GM06990 (cell line): ENCODE data around the gene GXYLT2.

Experiments
- DNase-seq: peaks from one replicate; pipeline ENCODE4 v3.0.0-alpha.2; 2011; ENCODE audit not compliant: insufficient read length; ENCODE audit errors: extremely low read depth
- H3K27me3 ChIP-seq: replicated peaks from 2 replicates; pipeline ENCODE4 v1.6.0; 2011; ENCODE audit warnings: low read length; ENCODE audit not compliant: control insufficient read depth, insufficient read depth
- H3K36me3 ChIP-seq: 2 replicates; pipeline ENCODE4 v1.5.1; 2011; ENCODE audit warnings: low read length; ENCODE audit not compliant: control insufficient read depth, insufficient read depth
- H3K4me3 ChIP-seq: replicated peaks from 2 replicates; pipeline ENCODE4 v1.5.1; 2011; ENCODE audit warnings: low read depth, mild to moderate bottlenecking, control low read depth, low read length
- CTCF ChIP-seq: IDR thresholded peaks from 2 replicates; pipeline ENCODE4 v1.5.1; 2011; ENCODE audit warnings: low read length, control low read depth, mild to moderate bottlenecking, inconsistent platforms; ENCODE audit not compliant: insufficient read depth, poor library complexity, severe bottlenecking

Gene GXYLT2

GRCh38 chr3:72862314-72863090, 25.3 kb upstream of the GXYLT2 start:
- no peaks in the 10 kb centered on the region for H3K36me3 ChIP-seq
- TF ChIP-seq CTCF = no peak

GRCh38 chr3:72872183-72872582, 15.7 kb upstream of the GXYLT2 start:
- TF ChIP-seq CTCF = no peak

More at GRCh38 chr3:72862314-72863090, 25.3 kb upstream of the GXYLT2 start:
- no peak overlapping the region for H3K4me3 ChIP-seq
- DNase-seq = no peak
- no peaks in the 10 kb centered on the region; the same call in 1 of the 2 replicates for H3K27me3 ChIP-seq

GRCh38 chr3:72887343-72887704, 522 bp upstream of the GXYLT2 start:
- DNase-seq = no peak
- H3K4me3 ChIP-seq = no peak overlapping the region; the same call in 1 of the 2 replicates
- no peak for TF ChIP-seq CTCF
- no peaks in the 10 kb centered on the region for H3K36me3 ChIP-seq
- peaks cover 4% of the 10 kb centered on the region for H3K27me3 ChIP-seq

More at GRCh38 chr3:72872183-72872582, 15.7 kb upstream of the GXYLT2 start:
- no peaks in the 10 kb centered on the region for H3K36me3 ChIP-seq
- no peak overlapping the region for H3K4me3 ChIP-seq
- H3K27me3 ChIP-seq = no peaks in the 10 kb centered on the region; the same call in 1 of the 2 replicates
- DNase-seq = no peak

GRCh38 chr3:72888546-72889309, 882 bp downstream of the GXYLT2 start:
- TF ChIP-seq CTCF = no peak

GRCh38 chr3:72889310-72890165, 1.7 kb downstream of the GXYLT2 start:
- no peaks in the 10 kb centered on the region for H3K36me3 ChIP-seq
- TF ChIP-seq CTCF = no peak
- H3K4me3 ChIP-seq = no peak overlapping the region
- DNase-seq = no peak
- peaks cover 4% of the 10 kb centered on the region for H3K27me3 ChIP-seq

More at GRCh38 chr3:72888546-72889309, 882 bp downstream of the GXYLT2 start:
- Histone ChIP-seq H3K36me3 (no peaks in the 10 kb centered on the region), H3K4me3 (no peak overlapping the region; the same call in 1 of the 2 replicates), H3K27me3 (peaks cover 4% of the 10 kb centered on the region)
- no peak for DNase-seq
